Esophagus squamous epithelium (tissue), 5 donors: ENCODE results near the gene CRB1. TPM values are rescaled to one million over a fixed set of nuclear protein-coding genes. Genes with fewer than 3 reads are reported as not detected.

Experiments used
- DNase-seq: peaks from one replicate; lab custom pipeline; 2025; lab: John Stamatoyannopoulos, UW
- H3K27ac ChIP-seq, 4 donors: fragments of 200-600 bp; sonication (generic); one replicate each; pipeline ENCODE4 v1.5.1; 2016 to 2019; ENCODE audit warnings: mild to moderate bottlenecking in 1 of 4
- H3K27me3 ChIP-seq, 4 donors: fragments of 200-600 bp; sonication (generic); 1 replicate in 3 of 4; 2 replicates in 1 of 4; pipeline versions ENCODE4 v1.5.1 to v1.6.0; 2017 to 2021; ENCODE audit warnings: antibody characterized with exemption in 1 of 4
- H3K36me3 ChIP-seq, 3 donors: fragments of 200-600 bp; sonication (generic); one replicate each; pipeline ENCODE4 v1.5.1; 2016 to 2019
- H3K4me1 ChIP-seq, 3 donors: fragments of 200-600 bp; sonication (generic); one replicate each; pipeline ENCODE4 v1.5.1; 2017 to 2019
- H3K4me3 ChIP-seq, 4 donors: fragments of 200-600 bp; sonication (generic); 1 replicate in 3 of 4; 2 replicates in 1 of 4; pipeline ENCODE4 v1.5.1; 2016 to 2019; ENCODE audit warnings: mild to moderate bottlenecking in 2 of 4, moderate library complexity in 1 of 4
- H3K9me3 ChIP-seq, 3 donors: fragments of 200-600 bp; sonication (generic); one replicate each; pipeline ENCODE4 v1.5.1; 2016 to 2019
- CTCF ChIP-seq, 6 experiments: fragments of 450-650 bp in 4 of 6; fragments of 200-600 bp in 2 of 6; sonication (generic) in 2 of 6; IDR thresholded peaks; one replicate each; pipeline ENCODE4 v1.5.1; 2016 to 2019; ENCODE audit warnings: antibody characterized with exemption in 6 of 6, mild to moderate bottlenecking in 4 of 6, moderate library complexity in 4 of 6
- POLR2A ChIP-seq, 4 donors: fragments of 450-650 bp; IDR thresholded peaks; one replicate each; pipeline ENCODE4 v1.6.1; 2017; ENCODE audit warnings: antibody characterized with exemption in 4 of 4, mild to moderate bottlenecking in 4 of 4, moderate library complexity in 3 of 4
- WGBS, 2 donors: methylation state at CpG; one replicate each; pipeline ENCODE4 v1.1.5; 2018; 5-methylcytosine and 5-hydroxymethylcytosine counted together
- intact Hi-C: fragments of 100-400 bp; cut with DNase I; formaldehyde crosslinking; loops from one replicate; pipeline ENCODE4 v1.15.0; 2022
- total RNA-seq, 4 donors: library from RNA; depleted of rRNA; stranded (reverse); fragments of >200 nt; gene quantifications; one replicate each; pipeline ENCODE4 v1.1.0, GENCODE V29; 2016
- donor health status: DM: yes; HTN: yes; CAD: no.

Gene CRB1
- total RNA-seq, 4 donors from 2014 or later, result 0.19 TPM; not detected in 3

- intact Hi-C loops, result no loop called here
- WGBS, 2 donors, result 96 to 97% methylated on average over 3 of the region's 3 CpGs
- H3K4me1 ChIP-seq, result no peaks in the 10 kb centered on the region
- no peak for DNase-seq
- H3K27me3 ChIP-seq, result no peaks in the 10 kb centered on the region
- TF ChIP-seq CTCF (IDR thresholded peaks at IDR 0.05), result no peak
- no peak for TF ChIP-seq POLR2A (IDR thresholded peaks at IDR 0.05)
- H3K27ac ChIP-seq, result no peak overlapping the region
- H3K36me3 ChIP-seq, result no peaks in the 10 kb centered on the region
- H3K9me3 ChIP-seq, result no peaks in the 10 kb centered on the region
- H3K4me3 ChIP-seq, result no peak overlapping the region
These were observed 169.5 kb downstream of the CRB1 start for GRCh38 chr1:197437601-197438000.

- TF ChIP-seq POLR2A (IDR thresholded peaks at IDR 0.05) (no peak), CTCF (IDR thresholded peaks at IDR 0.05) (no peak)
- H3K4me3 ChIP-seq, result no peak overlapping the region
- no peak for DNase-seq
- intact Hi-C loops, result no loop called here
- H3K27me3 ChIP-seq, result no peaks in the 10 kb centered on the region
- H3K9me3 ChIP-seq, result no peaks in the 10 kb centered on the region
- 27 to 32% methylated on average over 3 of the region's 3 CpGs for WGBS, 2 donors
- no peaks in the 10 kb centered on the region for H3K4me1 ChIP-seq
- no peaks in the 10 kb centered on the region for H3K36me3 ChIP-seq
- H3K27ac ChIP-seq, result no peak overlapping the region
These were observed 170.1 kb downstream of the CRB1 start for GRCh38 chr1:197438010-197438790.

DNA sequence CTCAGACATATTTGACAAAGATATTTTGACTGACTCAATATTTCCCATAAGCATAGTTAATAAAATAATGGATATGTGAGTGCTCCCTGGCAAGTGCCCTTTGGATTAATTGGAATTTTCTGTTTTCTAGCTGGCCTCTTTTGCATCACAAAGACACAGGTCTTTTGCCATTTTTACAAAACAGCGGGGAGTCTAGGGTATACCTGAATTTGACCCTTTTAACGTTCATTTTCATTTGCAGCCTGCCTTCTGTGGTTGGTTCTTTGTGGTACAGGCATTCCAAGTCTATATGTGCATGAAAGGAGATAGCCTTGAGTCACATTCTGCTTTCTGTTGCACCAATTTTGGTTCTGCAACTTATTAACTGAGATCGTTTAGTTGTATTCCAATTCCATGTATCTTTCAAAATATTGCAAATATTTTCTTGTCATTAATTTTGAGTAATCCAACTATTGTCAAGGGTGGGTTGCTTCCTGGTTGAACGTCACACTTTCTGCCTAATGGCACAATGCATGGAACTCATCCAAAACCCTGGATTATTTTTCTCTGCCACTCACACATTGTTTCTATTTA, 171.7 kb downstream of the CRB1 start:
- DNase-seq, result no peak
- Histone ChIP-seq H3K4me1 (no peaks in the 10 kb centered on the region), H3K9me3 (no peaks in the 10 kb centered on the region), H3K27me3 (no peaks in the 10 kb centered on the region), H3K4me3 (no peak overlapping the region), H3K27ac (no peak overlapping the region), H3K36me3 (no peaks in the 10 kb centered on the region)
- intact Hi-C loops, result no loop called here
- WGBS, 2 donors, result 40 to 53% methylated on average over 4 of the region's 4 CpGs
- no peak for TF ChIP-seq POLR2A (IDR thresholded peaks at IDR 0.05)
- no peak for TF ChIP-seq CTCF (IDR thresholded peaks at IDR 0.05)

DNA sequence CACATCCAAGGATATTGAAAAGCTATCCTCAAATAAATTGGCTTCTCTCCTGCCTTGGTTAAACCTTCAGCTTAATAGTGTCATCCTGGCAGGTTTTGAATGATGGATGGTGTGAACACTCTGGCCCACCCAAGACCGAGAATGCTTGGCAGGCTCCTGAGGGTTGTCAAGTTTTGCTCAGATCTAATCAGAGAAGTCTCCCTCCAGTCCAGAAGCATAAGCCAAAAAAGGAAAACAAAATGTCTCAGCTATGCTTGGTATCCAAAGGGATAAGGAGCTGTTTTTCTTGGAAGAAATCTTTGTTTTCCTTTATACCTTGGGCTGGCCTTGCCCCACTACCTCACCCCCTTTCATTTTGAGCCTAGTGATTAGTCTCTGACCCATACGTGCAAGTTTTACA, 172.7 kb downstream of the CRB1 start:
- no peaks in the 10 kb centered on the region for H3K36me3 ChIP-seq
- WGBS, 2 donors, result 32 to 60% methylated on average over 2 of the region's 2 CpGs
- no peaks in the 10 kb centered on the region for H3K4me1 ChIP-seq

More for the DNA sequence above, 172.7 kb downstream of the CRB1 start:
- no peak for DNase-seq
- Histone ChIP-seq H3K9me3 (no peaks in the 10 kb centered on the region), H3K27me3 (no peaks in the 10 kb centered on the region), H3K4me3 (no peak overlapping the region), H3K27ac (no peak overlapping the region)
- intact Hi-C loops, result no loop called here
- TF ChIP-seq POLR2A (IDR thresholded peaks at IDR 0.05), result no peak
- TF ChIP-seq CTCF (IDR thresholded peaks at IDR 0.05), result no peak
